B cell (primary cell): ENCODE measurements around the gene P2RX6. TPM values are rescaled to one million over a fixed set of nuclear protein-coding genes. Genes with fewer than 3 reads are reported as not detected.

ENCODE experiments used
- ATAC-seq: fragments of 200-7000 bp; cut with Tn5 transposase; one replicate; pipeline ENCODE4 v1.10.0; 2021; ENCODE audit warnings: low read depth, mild to moderate bottlenecking, moderate number of reproducible peaks, moderate library complexity
- CTCF ChIA-PET: fragments of 350-600 bp; sonication (Branson Sonifier 250); formaldehyde crosslinking; loops from one replicate; lab custom pipeline; 2021; ENCODE audit warnings: antibody characterized with exemption, inconsistent platforms; lab: Charles Lee
- POLR2A ChIA-PET: fragments of 350-600 bp; sonication (Branson Sonifier 250); formaldehyde crosslinking; loops from one replicate; lab custom pipeline; 2021; ENCODE audit warnings: antibody characterized with exemption; lab: Charles Lee
- DNase-seq: peaks from one replicate; pipeline ENCODE4 v3.0.0; 2013
- H2AFZ ChIP-seq: 2 replicates; pipeline ENCODE4 v1.6.1; 2012; ENCODE audit warnings: mild to moderate bottlenecking, low read depth, low read length; ENCODE audit not compliant: insufficient read depth, poor library complexity, severe bottlenecking
- H3K27ac ChIP-seq, 2 donors: 1 replicate in 1 of 2; 2 replicates in 1 of 2; pipeline ENCODE4 v1.5.1; 2012 to 2013; ENCODE audit warnings: low read length in 2 of 2, mild to moderate bottlenecking in 2 of 2, moderate library complexity in 1 of 2
- H3K27me3 ChIP-seq, 4 experiments: fragments of 200-600 bp in 1 of 4; sonication (generic) in 1 of 4; replicated peaks in 1 of 4; 1 replicate in 2 of 4; 2 replicates in 2 of 4; pipeline versions ENCODE4 v1.6.1 to v1.7.0; 2013 to 2016; ENCODE audit warnings: low read length in 3 of 4, mild to moderate bottlenecking in 2 of 4, mixed read lengths in 1 of 4, moderate library complexity in 1 of 4; ENCODE audit not compliant: insufficient read depth in 4 of 4, control insufficient read depth in 3 of 4; ENCODE audit errors: control extremely low read depth in 1 of 4
- H3K36me3 ChIP-seq, 2 experiments: replicated peaks in 1 of 2; 1 replicate in 1 of 2; 2 replicates in 1 of 2; pipeline versions ENCODE4 v1.6.1 to v1.7.1; 2013; ENCODE audit warnings: low read length in 1 of 2; ENCODE audit not compliant: insufficient read depth in 2 of 2, control insufficient read depth in 1 of 2; ENCODE audit errors: control extremely low read depth in 1 of 2, extremely low read depth in 1 of 2
- H3K4me1 ChIP-seq, 2 donors: fragments of 200-600 bp in 1 of 2; sonication (generic) in 1 of 2; 1 replicate in 1 of 2; 2 replicates in 1 of 2; pipeline versions ENCODE4 v1.5.1 to v1.6.1; 2013 to 2017; ENCODE audit warnings: low read length in 2 of 2; ENCODE audit not compliant: control insufficient read depth in 2 of 2, insufficient read depth in 2 of 2
- H3K4me2 ChIP-seq: replicated peaks from 2 replicates; pipeline ENCODE3; 2012; ENCODE audit warnings: mild to moderate bottlenecking, low read depth, low read length; ENCODE audit not compliant: poor library complexity, severe bottlenecking
- H3K4me3 ChIP-seq, 5 experiments: fragments of 200-600 bp in 1 of 5; sonication (generic) in 1 of 5; 1 replicate in 3 of 5; 2 replicates in 2 of 5; pipeline versions ENCODE4 v1.5.1 to v1.7.0; 2011 to 2016; ENCODE audit warnings: low read length in 4 of 5, mild to moderate bottlenecking in 4 of 5, low read depth in 2 of 5, control low read depth in 1 of 5, moderate library complexity in 1 of 5; ENCODE audit not compliant: insufficient read depth in 1 of 5; ENCODE audit errors: control extremely low read depth in 1 of 5, extremely low read depth in 1 of 5
- H3K79me2 ChIP-seq: fragments of 200-600 bp; sonication (generic); one replicate; pipeline ENCODE4 v1.6.0; 2016; ENCODE audit warnings: low read length; ENCODE audit not compliant: control insufficient read depth, insufficient read depth
- H3K9ac ChIP-seq: fragments of 200-600 bp; sonication (generic); 2 replicates; pipeline ENCODE4 v1.6.1; 2017; ENCODE audit warnings: mild to moderate bottlenecking, low read length, moderate library complexity
- H3K9me3 ChIP-seq, 3 donors: one replicate each; pipeline versions ENCODE4 v1.6.1 to v1.7.1; 2013; ENCODE audit warnings: low read length in 2 of 3; ENCODE audit not compliant: control insufficient read depth in 2 of 3, insufficient read depth in 1 of 3; ENCODE audit errors: control extremely low read depth in 1 of 3
- H4K20me1 ChIP-seq: 2 replicates; pipeline ENCODE4 v1.6.0; 2012; ENCODE audit warnings: mild to moderate bottlenecking, low read length; ENCODE audit not compliant: insufficient read depth, control insufficient read depth, poor library complexity, severe bottlenecking
- H3K27ac Mint-ChIP-seq: one replicate; pipeline ENCODE4 v1.8.0; 2021; ENCODE audit warnings: mixed read lengths
- H3K27me3 Mint-ChIP-seq: one replicate; pipeline ENCODE4 v1.8.0; 2021; ENCODE audit warnings: mixed read lengths
- H3K4me1 Mint-ChIP-seq: one replicate; pipeline ENCODE4 v1.8.0; 2021; ENCODE audit warnings: mixed read lengths
- H3K4me3 Mint-ChIP-seq: one replicate; pipeline ENCODE4 v1.8.0; 2021; ENCODE audit warnings: mixed read lengths
- H3K9me3 Mint-ChIP-seq: one replicate; pipeline ENCODE4 v1.8.0; 2022; ENCODE audit warnings: mixed read lengths; ENCODE audit not compliant: insufficient read depth
- EZH2 ChIP-seq: IDR thresholded peaks from 2 replicates; pipeline ENCODE4 v1.6.1; 2012; ENCODE audit warnings: borderline replicate concordance, low read depth, mild to moderate bottlenecking, moderate library complexity, low read length; ENCODE audit not compliant: insufficient read depth, poor library complexity, severe bottlenecking
- WGBS: methylation state at CpG from one replicate; pipeline ENCODE4 v1.1.5; 2013; ENCODE audit warnings: missing lambda C conversion rate; ENCODE audit not compliant: insufficient coverage; 5-methylcytosine and 5-hydroxymethylcytosine counted together
- intact Hi-C: fragments of 100-400 bp; cut with micrococcal nuclease; formaldehyde crosslinking; loops from one replicate; pipeline ENCODE4 v1.10.0; 2022
- polyA plus RNA-seq: library from polyadenylated mRNA; depleted of rRNA; stranded (reverse); fragments of >200 nt; gene quantifications from 2 replicates; pipeline ENCODE4 v1.2.3, GENCODE V29; 2012
- total RNA-seq, 2 donors: library from RNA; stranded (reverse); fragments of 120-200 nt in 1 of 2; gene quantifications; 1 replicate in 1 of 2; 2 replicates in 1 of 2; pipeline versions ENCODE4 v1.2.3 to v1.2.4, GENCODE V29; 2013 to 2022
- TF ChIP-seq, protein P1 (sequence below): fragments of 200-600 bp; IDR thresholded peaks from one replicate; pipeline ENCODE4 v1.8.0; 2022; ENCODE audit warnings: antibody characterized with exemption, mild to moderate bottlenecking

The P2RX6 gene
- total and polyA plus RNA-seq, 2 donors (not counting 1 experiment from before 2014, with no cell fraction given): 0.49 to 0.79 TPM

DNA sequence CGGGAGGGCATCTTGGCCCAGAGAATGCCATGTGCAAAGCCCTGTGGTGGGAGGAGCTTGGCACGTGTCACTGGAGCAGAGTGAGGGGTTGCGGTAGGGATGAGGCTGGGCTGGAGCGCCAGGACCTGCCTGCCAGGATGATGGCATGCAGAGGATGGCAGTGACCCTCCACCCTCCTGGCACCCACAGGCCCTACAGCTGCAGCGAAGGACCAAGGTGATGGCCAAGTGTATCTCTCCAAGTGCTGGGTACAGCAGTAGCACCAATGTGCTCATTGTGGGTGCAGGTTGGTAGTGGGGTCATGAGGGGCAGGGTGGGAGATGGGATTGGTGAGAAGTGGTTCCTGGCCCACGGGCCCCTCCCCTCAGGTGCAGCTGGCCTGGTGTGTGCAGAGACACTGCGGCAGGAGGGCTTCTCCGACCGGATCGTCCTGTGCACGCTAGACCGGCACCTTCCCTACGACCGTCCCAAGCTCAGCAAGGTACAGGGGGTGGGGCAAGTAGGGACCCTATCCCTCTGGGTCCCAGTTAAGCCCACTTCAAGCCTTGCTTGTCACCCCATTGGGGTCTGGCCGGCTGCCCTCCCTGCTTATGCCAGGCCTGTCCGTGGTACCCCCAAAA is 40.5 kb upstream of the P2RX6 start:
- 90% methylated on average over 13 of the region's 16 CpGs for WGBS
- Histone ChIP-seq H3K27me3 (no peaks in the 10 kb centered on the region), H3K36me3 (no peaks in the 10 kb centered on the region), H4K20me1 (no peaks in the 10 kb centered on the region), H3K4me2 (no peak overlapping the region), H3K79me2 (no peaks in the 10 kb centered on the region), H3K9me3 (peaks cover 0 to 20% (median 8%) of the 10 kb centered on the region in 3 donors), H3K27ac (no peak overlapping the region), H3K4me3 (no peak overlapping the region), H3K9ac (no peak overlapping the region), H2AFZ (no peak overlapping the region), H3K4me1 (peaks cover 18 to 30% of the 10 kb centered on the region in 2 donors)
- ChIA-PET CTCF (no interaction called here), POLR2A (no interaction called here)
- no peak for TF ChIP-seq EZH2
- TF ChIP-seq, protein P1, sequence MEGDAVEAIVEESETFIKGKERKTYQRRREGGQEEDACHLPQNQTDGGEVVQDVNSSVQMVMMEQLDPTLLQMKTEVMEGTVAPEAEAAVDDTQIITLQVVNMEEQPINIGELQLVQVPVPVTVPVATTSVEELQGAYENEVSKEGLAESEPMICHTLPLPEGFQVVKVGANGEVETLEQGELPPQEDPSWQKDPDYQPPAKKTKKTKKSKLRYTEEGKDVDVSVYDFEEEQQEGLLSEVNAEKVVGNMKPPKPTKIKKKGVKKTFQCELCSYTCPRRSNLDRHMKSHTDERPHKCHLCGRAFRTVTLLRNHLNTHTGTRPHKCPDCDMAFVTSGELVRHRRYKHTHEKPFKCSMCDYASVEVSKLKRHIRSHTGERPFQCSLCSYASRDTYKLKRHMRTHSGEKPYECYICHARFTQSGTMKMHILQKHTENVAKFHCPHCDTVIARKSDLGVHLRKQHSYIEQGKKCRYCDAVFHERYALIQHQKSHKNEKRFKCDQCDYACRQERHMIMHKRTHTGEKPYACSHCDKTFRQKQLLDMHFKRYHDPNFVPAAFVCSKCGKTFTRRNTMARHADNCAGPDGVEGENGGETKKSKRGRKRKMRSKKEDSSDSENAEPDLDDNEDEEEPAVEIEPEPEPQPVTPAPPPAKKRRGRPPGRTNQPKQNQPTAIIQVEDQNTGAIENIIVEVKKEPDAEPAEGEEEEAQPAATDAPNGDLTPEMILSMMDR: no peak
- intact Hi-C loops: no loop called here
- Mint-ChIP-seq H3K9me3 (no peaks in the 10 kb centered on the region), H3K27me3 (peaks cover 3% of the 10 kb centered on the region), H3K4me3 (no peak overlapping the region), H3K4me1 (peaks cover 26% of the 10 kb centered on the region), H3K27ac (no peak overlapping the region)
- DNase-seq: no peak
- no peak for ATAC-seq

DNA sequence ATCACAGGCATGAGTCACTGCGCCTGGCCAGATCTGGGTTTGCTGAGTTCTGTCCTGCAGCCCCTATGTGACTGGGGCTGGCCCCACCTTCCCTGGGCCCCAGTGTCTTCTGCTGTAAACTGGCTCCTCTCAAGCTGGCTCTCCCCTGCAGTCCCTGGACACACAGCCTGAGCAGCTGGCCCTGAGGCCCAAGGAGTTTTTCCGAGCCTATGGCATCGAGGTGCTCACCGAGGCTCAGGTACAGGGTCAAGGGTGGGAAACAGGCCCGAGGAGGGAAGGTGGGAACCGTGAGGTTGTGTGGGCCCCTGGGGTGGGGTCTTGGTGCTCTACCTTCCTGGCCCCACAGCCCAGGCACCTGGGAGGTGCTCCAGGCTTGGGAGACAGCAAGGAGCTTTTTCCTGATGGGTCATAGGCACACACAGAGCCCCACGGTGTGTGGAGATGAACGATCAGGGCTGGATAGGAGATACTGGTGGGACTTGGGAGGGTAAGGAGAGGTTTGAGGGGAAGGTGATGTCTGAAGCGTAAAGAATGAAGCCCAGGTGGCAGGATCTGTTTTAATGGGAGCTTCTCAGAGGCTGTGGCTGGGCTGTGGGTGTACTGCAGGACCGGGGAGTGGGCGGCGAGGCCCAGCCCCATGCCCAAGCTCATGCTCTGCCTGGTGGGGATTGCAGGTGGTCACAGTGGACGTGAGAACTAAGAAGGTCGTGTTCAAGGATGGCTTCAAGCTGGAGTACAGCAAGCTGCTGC is 39.2 kb upstream of the P2RX6 start:
- Mint-ChIP-seq H3K27ac (peak overlapping the region; percentile 53), H3K4me3 (no peak overlapping the region), H3K4me1 (peaks cover 30% of the 10 kb centered on the region), H3K27me3 (peaks cover 3% of the 10 kb centered on the region), H3K9me3 (no peaks in the 10 kb centered on the region)
- H3K9ac ChIP-seq: no peak overlapping the region
- H3K4me2 ChIP-seq: no peak overlapping the region
- peaks cover 0 to 22% (median 8%) of the 10 kb centered on the region in 3 donors for H3K9me3 ChIP-seq
- TF ChIP-seq, protein P1: no peak
- TF ChIP-seq EZH2: no peak
- DNase-seq (no peak), ATAC-seq (no peak)
- ChIA-PET CTCF (interaction anchor here (1.0 kb wide), 1 partner anchor 14 kb away, joined by 5 read pairs; no protein-coding TSS in a partner anchor), POLR2A (interaction anchor here (0.6 kb wide), 1 partner anchor 505 kb away, joined by 5 read pairs; no protein-coding TSS in a partner anchor)
- H3K27ac ChIP-seq: no peak overlapping the region
- no peaks in the 10 kb centered on the region for H3K36me3 ChIP-seq
- H4K20me1 ChIP-seq: no peaks in the 10 kb centered on the region
- intact Hi-C loops: no loop called here
- peaks cover 23 to 41% of the 10 kb centered on the region in 2 donors for H3K4me1 ChIP-seq
- no peak overlapping the region for H2AFZ ChIP-seq
- peaks cover 0 to 3% (median 0%) of the 10 kb centered on the region in 4 experiments for H3K27me3 ChIP-seq
- 88% methylated on average over 14 of the region's 14 CpGs for WGBS
- H3K79me2 ChIP-seq: peaks cover 4% of the 10 kb centered on the region
- no peak overlapping the region for H3K4me3 ChIP-seq
